NOMO-1 treated with DMSO at 0.1 percent for 48 hours (cell line): Measurements from ENCODE around the gene USP3.

ENCODE experiments used
- DNase-seq: peaks from one replicate; lab custom pipeline; 2025; ENCODE audit not compliant: unreplicated experiment; lab: John Stamatoyannopoulos, UW

USP3 gene

GRCh38 chr15:63495780-63496488 is 8.5 kb upstream of the USP3 start:
- DNase-seq: no peak

GRCh38 chr15:63497642-63498467 is 6.5 kb upstream of the USP3 start:
- peak; percentile 99 for DNase-seq

- no peak for DNase-seq
These were observed 5.2 kb upstream of the USP3 start for GRCh38 chr15:63499175-63499549.

- DNase-seq: peak; percentile 52
These were observed 4.8 kb upstream of the USP3 start for GRCh38 chr15:63499611-63500010.

- peak; percentile 68 for DNase-seq
These were observed 3.8 kb upstream of the USP3 start for GRCh38 chr15:63500265-63501250.

GRCh38 chr15:63501256-63502089 is 2.9 kb upstream of the USP3 start:
- no peak for DNase-seq

GRCh38 chr15:63502137-63502766 is 2.1 kb upstream of the USP3 start:
- no peak for DNase-seq

GRCh38 chr15:63502843-63503738 is 1.3 kb upstream of the USP3 start:
- DNase-seq: peak; percentile 100

- peak; percentile 66 for DNase-seq
These were observed 600 bp upstream of the USP3 start for GRCh38 chr15:63503739-63504246.

- DNase-seq: peak; percentile 74
These were observed 817 bp downstream of the USP3 start for GRCh38 chr15:63504979-63505841.

GRCh38 chr15:63505842-63506222 is 1.4 kb downstream of the USP3 start:
- DNase-seq: no peak

- peak; percentile 51 for DNase-seq
These were observed 2.2 kb downstream of the USP3 start for GRCh38 chr15:63506537-63507035.

- DNase-seq: no peak
These were observed 3.8 kb downstream of the USP3 start for GRCh38 chr15:63507878-63508818.

GRCh38 chr15:63509056-63509954 is 4.9 kb downstream of the USP3 start:
- DNase-seq: no peak
